GM12878 (cell line): ENCODE results near the gene ARHGEF33.

Experiments
- POU2F2 ChIP-seq: IDR thresholded peaks from 3 replicates; pipeline ENCODE4 v1.6.1; 2011; ENCODE audit warnings: low read depth, mild to moderate bottlenecking, low read length, borderline replicate concordance
- TF ChIP-seq, protein P1 (sequence below): IDR thresholded peaks from 2 replicates; pipeline ENCODE4 v1.6.1; 2012; ENCODE audit warnings: low read depth, low read length, improper control_type of control experiment

DNA sequence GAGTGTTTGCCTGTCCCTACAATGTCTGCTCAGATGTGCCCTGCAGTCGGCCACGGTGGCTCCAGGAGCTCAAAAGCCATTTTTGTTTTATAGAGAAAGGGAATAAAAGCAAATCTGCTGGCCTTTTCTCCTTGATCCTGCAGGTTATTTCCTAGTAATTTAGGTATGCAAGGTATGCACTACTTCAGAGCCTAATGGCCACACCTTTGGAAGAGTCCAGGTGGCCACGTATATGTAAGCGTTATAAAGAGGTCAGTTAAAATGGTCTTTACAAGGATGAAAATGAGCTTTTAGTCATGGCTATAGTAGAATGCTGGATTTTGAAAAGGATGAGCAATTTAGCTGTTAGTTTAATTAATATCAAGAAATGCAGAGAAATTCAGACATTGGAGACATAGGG lies 81.7 kb downstream of the ARHGEF33 start:
- no peak for TF ChIP-seq POU2F2
- TF ChIP-seq, protein P1, sequence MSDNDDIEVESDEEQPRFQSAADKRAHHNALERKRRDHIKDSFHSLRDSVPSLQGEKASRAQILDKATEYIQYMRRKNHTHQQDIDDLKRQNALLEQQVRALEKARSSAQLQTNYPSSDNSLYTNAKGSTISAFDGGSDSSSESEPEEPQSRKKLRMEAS: no peak
